HG03280 (cell line): ENCODE results near the gene HOXB5.

Experiments
- ATAC-seq: cut with Tn5 transposase; IDR thresholded peaks from one replicate; pipeline ENCODE4 v1.9.1; 2021; ENCODE audit warnings: mild to moderate bottlenecking, moderate library complexity; ENCODE audit not compliant: unreplicated experiment

The HOXB5 gene

DNA sequence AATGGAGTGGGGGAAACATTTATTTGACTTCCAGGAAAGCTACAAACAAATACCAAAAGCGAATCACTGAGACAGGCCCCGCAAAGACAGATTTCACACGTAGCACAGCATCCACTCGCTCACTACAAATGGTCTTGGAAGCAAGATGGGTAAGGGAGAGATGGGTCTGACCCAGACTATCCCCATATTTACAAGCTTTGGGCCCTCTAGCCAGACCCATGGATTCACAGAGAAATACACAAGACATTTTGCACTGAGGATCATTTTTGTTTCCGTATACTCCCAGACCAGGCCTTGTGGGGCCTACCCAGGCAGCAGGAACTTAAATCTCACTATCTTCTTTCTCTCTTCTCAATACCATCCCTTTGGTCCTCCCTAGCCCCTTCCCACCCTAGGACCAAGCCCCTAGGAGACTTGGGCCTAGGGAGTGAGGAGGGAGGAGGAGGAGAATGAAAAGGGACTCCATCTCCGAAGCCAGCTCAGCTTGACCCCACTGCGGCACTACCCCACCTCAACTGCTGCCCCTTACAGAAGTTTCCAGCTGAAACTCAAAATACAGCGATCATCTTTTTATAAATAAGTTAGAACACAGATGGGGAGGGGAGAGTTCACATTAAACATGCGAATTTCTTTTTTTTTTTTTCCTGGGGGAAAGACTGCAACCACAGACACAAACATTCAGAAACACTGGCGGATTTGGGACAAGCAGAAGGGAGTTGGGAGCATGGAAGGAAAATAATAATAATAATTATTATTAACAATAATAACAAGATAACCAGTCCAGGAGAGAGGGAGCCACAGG is 2.1 kb downstream of the HOXB5 start:
- no peak for ATAC-seq

DNA sequence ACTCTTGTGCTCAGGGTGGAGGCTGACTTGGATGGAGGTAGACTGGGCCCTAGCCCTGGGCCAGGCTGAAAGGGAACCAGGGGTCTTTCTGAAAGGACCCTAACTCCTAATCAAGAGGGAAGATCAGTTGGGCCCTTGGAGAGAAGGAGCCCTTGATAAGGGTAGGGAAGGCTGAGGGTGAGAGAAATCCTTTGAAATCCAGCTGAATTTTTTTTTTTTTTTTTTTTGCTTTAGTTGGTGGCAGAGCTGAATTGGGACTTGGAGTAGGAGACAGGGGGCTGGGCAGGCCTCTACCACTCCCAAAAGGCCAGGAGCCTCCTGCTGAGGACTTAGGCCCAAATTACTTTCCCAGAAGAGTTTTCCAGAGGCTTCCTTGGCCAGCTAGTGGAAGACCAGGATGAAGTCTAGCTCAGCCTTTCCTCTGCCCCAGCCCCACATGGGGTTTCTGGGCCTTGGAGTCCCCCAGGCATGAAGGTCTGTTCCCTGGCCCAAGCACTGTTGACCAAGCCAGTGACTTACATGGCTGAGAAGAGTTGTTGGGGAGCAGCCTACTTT is 2.9 kb downstream of the HOXB5 start:
- ATAC-seq, result no peak

DNA sequence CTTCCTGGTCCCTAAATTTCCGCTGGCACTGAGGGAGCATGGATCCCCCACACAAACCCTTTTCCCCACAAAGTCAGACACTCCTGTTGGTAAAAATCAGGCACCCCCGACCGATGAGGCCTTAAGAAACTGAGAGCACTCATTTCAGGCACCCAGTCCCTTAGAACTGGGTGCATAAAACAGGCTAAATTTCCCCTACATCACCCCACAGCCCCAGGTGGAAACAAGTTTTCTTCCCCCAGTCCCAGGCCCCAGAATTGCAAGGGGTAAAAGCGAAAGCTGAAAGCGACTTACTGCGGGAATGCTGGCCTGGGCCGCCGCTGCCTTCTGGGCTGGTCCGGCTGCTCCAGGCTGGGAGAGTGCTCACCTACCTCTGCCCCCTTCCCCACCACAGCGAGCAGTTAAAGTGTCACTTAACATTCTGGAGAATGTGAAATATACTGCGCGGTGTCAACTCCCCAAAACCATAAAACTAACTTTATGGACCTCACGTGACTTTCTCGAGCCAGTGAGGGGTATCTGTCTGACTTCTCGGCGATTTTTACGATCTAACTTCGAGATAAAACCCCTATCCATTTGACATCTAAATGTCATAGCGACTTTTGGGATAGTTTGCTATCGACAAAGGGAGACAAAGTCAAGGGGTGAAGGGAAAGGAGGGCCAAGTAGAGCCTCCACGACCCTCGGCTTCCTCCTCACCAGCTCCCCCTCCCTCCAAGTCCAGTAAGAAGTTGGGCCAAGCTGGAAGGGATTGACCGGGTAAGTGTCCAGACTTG is 3.6 kb downstream of the HOXB5 start, which contains the start of gene HOXB3:
HOXB3 (minus strand) TSS at position 411 of the 776 bp plus-strand sequence. CDS start 37,767 bp downstream, outside the sequence.
- no peak for ATAC-seq

DNA sequence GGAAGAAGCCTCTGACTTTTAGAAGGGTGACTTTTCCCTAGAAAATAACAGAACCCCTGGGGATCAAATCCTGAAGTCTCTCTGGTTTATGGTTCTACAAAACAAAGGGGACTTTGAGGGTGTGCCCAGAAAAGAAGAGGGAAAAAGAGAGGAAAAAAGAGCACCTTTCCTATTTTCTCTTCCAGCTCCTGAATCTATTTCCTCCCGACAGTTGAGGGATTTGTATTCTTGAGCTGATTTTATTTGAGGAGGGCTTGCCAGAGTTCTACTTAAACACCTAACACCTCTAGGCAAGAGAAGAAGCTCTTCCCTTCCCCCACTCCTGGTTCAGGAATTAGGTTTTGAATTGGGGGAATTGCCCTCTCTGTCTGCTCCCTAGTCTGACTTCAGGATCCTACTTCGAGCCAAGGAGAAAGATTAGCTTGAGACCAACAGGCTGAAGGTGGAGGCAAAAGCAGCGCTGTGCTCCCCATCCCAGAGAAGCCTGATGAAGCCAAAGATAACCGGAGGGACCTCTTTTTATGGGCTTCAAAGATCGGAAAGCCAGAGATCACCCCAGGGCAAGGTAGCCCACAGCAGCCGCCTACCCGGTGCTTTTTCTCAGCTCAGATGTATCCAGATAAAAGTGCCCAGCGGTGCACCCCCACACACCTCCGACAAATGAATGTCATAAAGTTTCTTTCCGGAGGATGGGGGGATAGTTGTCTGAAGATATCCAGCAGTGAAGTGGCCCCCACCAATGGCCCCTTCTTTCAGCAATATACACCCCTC is 4.3 kb downstream of the HOXB5 start:
- ATAC-seq, result no peak

DNA sequence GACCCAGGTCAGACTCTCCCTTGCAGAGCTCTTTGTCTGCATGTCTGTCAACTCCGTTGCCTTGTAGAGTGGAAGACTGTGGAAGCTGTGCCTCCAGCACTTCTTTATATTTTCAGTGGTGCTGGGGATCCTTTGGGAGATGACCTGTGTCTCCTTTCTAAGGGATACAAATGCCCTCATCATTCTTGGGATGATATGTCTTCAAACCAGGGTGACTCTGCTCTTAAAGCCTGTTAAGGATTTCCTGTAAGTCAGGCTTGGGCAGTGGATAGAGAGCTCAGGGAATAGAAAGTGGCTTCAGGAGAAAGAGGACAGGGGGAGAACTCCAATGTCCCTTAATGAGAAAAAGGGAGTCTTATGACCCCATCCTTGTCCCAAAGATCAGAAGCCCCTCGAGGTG is 5.1 kb downstream of the HOXB5 start:
- ATAC-seq, result no peak

DNA sequence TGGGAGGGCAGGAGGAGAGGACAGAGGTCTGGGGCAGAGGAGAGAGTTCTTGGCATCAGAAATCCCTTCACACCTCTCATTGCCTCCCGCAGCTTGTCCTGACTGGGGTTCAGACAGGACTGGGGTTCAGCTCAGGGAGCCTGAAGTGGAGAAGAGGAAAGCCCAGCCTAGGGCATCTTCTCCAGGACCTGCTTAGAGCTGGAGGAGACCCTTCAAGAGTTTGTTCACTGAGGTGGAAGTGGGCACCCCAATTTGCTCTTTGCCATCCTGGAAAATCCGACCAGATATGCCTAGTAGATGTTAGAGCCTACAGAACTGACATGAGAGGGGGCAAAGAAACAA is 5.5 kb downstream of the HOXB5 start:
- no peak for ATAC-seq

DNA sequence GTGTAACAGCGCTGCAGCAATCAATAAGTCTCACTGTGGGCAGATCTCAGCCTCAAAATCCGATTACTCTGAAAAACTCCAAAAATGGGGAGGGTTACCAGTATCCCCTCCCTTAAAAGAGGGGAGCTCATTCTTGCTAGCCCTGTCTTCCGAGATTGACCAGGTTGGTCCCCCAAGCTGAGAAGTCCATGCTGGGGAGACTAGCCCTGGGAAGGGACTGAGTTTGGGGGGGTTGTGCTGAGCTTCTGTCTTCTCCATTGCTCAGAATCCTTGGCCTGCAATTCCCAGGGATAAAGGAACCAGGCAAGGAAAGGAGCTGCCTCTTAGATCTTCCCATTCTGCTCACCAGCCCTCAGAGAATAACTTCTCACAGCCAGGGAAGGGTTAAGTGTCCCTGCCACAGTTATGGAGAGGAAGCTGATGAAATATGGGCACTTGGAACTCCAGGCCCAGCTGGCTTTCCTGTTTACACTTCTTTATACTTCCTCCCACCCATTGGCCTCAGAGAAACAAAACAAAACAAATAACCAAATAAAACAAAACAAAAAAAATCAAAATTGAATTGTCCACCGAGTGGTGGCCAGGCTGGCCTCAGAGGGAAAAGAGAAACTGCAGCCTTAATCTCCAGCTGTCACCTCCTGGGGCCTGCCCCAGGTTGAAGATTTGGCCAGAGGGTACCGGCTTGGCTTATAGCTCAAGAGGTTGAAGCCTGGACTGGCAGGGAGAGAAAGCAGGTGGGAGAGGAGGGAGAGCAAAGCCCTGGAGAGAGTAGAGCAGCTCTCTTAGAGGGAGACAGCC is 6.1 kb downstream of the HOXB5 start:
- ATAC-seq, result no peak

DNA sequence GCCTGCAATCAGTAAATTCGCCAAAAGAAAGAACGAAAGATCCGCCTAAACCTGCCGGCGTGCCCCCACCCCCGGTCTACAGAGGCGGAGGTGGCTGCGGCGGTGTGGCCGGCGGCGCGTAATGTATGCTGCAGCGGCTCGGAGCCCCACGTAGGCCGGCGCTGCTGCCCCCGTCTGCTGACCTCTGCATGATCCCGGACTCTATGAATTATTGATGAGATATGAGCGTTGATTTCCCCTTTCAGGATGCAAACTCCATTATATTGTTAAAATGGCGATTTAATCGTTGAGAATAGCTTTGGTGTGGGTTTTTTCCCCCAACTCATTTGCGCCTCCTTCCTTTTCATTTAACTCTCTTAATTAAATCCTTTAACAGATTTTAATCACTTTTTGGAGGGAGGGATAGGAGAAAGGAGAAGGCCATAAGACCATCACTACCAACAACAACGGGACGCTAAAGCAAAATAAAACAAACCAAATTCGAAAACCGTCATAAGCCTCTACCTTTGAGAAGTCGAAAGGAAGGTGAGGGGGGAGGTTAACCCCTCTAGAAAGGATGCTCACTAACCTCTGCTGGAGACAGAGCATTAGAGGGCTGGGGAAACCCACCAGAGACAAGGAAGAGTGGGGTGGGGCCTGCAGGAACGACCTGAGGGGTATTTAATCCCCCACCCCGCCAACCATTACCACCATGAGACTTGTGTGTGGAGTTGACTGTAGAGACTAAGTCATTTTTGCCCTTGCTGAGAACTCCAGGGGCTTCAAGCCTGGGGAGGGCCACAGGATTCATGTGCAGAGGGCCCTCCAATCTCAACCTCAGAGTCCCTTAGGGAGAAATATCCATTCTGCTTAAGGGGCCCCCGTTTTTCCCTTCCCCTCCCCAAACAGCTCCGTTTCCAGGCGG is 7.0 kb downstream of the HOXB5 start:
- ATAC-seq, result no peak

DNA sequence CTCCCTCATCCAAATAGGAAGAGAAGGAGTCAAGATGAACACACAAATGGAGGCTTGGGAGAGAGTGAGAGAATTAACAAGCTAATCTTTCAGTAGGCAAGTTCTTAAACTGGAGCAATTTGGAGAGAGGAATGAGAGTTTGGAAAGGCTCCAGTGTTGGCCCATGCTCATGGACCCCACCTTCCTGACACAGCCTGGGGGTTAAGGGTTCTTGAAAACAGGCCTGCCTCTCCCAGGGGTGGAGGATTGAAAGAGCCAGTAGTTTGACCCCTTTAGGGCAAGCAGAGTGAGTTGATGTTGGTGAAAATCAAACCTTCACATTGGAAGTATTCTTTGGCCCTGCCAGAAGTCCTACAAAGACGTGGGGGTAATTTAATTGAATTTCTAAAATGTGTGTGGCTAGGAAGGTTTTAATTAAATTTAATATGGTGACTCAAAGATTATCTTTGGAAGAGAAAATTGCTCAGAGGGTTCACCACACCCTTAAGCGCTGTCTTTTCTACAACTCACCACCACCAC is 9.3 kb downstream of the HOXB5 start:
- ATAC-seq, result no peak

DNA sequence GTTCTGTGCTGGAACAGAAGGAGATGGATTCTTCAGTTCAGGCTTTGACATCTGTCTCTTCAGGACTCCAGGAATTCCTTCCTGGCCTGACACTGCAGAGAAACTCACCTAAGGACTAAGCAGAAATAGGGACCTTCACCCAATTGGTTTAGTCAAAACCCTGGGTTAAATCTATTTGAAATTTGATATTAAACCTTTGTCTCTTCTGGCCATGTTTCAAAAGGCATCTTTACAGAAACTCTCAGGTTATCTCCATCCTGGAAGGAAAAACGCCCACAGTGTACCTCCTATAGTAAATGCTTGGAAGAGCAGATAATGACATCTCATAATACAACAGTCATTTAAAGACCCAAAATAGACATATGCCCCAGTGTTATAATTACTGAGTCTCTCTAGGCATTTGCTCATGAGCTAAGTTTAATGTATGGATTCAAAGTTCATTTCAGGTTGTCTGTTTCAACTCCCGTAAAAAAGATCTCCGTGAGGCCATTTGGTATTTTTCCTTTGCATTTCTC is 9.8 kb downstream of the HOXB5 start:
- ATAC-seq, result no peak

DNA sequence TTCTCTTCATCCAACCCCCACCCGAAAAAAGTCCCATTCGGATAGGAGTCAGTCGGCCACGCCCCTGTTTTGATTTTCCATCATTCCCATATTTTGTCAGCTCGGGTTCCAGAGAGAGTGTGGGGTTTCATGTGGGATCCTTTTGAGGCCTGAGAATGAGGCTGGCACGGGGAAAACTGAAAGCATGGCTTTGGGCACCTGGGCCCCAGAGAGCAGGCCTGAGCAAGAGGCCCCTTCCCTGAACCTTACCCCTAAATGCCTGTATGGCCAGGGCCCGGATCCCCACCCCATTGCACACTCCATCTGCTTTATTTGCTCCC is 10.9 kb downstream of the HOXB5 start:
- ATAC-seq, result no peak

DNA sequence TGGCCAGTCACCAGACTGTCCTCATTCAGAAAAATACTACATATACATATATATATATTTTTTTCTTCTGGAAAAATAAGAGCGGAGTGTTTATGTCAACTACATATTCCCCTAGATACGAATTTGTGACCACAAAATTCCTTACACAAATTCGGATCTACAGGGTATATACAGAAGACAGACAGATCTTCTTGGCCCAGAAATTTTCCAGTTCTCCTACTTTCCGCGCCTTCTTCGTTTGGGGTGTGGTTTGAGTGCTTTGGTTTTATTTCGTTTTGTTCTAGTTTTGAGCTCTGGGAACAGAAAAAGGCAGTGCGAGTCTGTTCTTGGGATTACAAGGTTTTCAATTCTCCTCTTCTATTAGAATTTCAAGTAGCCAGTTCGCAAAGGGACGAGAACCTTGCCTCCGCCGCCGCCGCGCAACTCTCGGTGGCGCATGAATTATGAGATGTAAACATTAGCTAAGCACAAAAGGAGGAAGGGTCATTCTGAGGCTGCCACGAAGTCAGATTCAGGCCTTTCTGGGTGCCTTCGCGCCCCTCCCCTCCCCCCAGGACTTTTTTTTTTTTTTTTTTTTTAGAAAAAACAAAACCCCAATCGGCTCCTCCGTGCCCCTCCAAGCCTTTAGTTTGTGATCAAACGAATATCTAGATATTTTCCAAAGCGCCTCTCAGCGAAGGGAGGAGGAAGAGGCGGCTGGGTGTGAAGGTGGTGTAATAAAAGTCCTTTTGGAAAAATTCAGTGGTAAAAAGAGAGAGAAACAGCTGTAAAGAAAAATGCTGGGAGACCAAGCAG is 13.6 kb downstream of the HOXB5 start:
- ATAC-seq, result no peak

DNA sequence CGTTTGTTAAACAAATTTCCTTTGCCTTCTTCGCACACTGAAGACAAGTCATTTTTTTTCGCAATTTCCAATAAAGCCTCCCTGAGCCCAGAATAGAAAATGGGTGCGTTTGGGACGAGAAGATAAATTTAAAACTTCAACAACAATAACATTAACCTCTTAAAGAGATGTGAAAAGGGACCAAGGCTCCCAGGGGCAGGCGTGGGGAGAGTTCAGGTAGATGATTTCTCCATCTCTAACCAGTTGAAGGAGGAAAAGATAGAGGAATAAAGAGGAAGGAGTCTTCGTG is 14.2 kb downstream of the HOXB5 start:
- ATAC-seq, result no peak

DNA sequence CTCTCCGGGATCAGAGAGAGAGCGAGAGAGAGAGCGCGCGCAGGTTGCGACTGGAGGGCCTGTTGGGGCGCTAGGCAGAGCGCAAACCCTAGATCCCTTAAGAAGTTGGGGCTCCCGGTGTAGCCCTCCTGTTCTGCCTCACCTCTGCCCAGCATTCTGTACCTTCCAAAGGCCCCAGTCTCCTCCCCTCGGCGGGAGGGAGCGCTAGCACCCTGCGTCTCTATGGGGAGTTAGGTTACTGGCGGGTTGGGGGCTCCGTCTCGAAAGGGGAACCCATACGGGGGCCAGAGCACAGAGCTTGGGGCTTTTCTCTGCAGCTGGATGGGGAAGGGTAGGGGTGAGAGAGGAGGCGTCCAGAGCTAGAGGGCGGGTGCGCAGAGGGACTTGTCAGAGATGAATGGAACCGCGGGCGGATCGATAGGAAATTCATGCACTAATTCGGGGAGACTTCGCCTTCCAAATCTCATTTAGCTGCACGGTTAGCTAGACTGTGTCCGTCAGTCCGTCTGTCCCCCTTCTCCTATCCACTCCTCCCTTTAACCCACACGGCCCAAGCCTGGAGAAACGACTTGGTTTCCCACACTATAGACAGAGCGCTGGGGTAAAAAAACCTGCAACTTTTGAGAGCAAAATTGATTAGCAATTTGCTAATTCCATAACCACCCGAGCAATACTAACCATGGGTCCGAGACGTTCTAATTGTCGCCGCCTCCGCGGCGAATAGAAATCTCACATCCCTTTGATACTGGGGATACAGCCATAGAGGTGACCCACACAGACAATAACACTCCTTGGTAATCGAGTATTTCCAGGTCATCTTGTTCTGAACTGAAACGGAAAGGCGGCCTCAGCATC is 14.7 kb downstream of the HOXB5 start:
- ATAC-seq, result peak; percentile 41

DNA sequence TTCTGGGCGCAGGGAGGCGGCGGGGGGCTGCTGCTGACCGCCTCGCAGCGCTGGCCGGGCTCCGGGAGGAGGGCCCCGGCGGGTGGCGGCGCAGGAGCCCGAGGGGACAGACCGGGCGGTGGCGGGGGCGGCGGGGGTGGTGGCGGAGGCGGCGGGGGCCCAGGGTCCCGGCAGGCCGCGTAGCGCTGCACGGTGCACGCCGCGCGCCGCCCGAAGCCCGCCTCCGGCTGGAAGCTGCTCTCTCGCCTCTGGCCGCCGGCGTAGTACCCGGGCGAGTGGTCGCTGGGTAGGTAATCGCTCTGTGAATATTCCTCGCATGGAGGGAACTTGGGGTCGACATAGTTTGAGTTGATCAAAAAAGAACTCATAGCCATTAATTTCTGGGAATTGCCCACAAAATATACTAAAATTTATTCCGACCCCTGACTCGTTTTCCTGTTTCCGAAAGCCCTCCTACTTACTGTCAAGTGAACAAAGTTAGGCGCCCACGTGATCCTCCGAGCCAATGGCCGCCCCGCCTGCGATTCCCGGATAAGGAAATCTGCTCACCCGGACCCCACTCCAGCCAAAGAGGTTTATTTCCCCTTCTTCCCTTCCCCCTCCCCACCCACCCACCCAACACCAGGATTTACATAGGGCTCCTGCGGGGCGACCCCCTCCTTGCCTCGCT is 15.5 kb downstream of the HOXB5 start, which contains the start of gene HOXB4:
HOXB4 (minus strand) TSS at position 405 of the 670 bp plus-strand sequence; CDS start at position 374, 31 bp downstream.
- ATAC-seq, result peak; percentile 63

DNA sequence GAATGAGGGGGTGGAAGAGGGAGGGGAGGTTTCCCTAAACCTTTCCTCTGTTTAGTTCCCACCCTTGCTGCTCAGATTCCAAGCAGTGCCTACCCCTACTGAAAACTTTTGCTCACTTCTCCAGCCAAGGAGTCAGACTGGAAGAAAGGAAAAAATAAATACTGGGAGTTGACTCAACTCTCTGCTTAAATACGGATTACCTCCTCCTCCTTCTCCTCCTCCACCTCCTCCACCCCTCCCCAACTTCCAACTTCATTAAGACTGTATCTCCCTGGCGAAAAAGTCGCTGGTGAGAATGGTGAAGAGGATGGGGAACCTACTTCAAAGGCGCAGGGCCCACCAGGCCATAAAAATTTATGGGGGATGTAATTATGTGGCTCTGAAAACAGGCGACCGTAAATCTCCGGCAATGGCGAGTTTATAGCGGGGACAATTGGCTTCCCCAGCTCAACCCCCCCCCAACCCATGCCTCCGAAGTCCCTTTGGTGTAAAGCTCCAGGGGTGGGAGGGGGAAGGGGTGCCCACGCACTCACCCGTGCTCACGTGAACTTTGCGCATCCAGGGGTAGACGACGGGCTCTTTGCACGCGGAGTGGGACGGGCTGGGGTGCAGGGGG is 16.1 kb downstream of the HOXB5 start:
- peak; percentile 6 for ATAC-seq
